IMR-90 (cell line): ENCODE measurements around the gene MSH3.

ENCODE experiments used
- BHLHE40 ChIP-seq: fragments of 150-350 bp; IDR thresholded peaks from 2 replicates; pipeline ENCODE4 v1.6.1; 2016; ENCODE audit warnings: mild to moderate bottlenecking, low read depth, low read length
- CHD1 ChIP-seq: IDR thresholded peaks from 2 replicates; pipeline ENCODE4 v1.6.1; 2012; ENCODE audit warnings: low read depth, low read length, improper control_type of control experiment
- CTCF ChIP-seq: conservative IDR thresholded peaks from 2 replicates; pipeline ENCODE4 v1.5.1; 2012; ENCODE audit warnings: mild to moderate bottlenecking, low read depth, low read length, improper control_type of control experiment
- ELK1 ChIP-seq: fragments of 150-350 bp; IDR thresholded peaks from 2 replicates; pipeline ENCODE4 v1.6.1; 2016; ENCODE audit warnings: low read depth, mild to moderate bottlenecking, low read length, moderate library complexity, borderline replicate concordance
- FOS ChIP-seq: fragments of 150-350 bp; IDR thresholded peaks from 2 replicates; pipeline ENCODE4 v1.6.1; 2016; ENCODE audit warnings: low read depth, low read length
- MAFK ChIP-seq: IDR thresholded peaks from 2 replicates; pipeline ENCODE4 v1.6.1; 2012; ENCODE audit warnings: low read depth, low read length, improper control_type of control experiment
- MAZ ChIP-seq: IDR thresholded peaks from 2 replicates; pipeline ENCODE4 v1.6.1; 2012; ENCODE audit warnings: low read depth, mild to moderate bottlenecking, low read length, improper control_type of control experiment, moderate library complexity, borderline replicate concordance
- MXI1 ChIP-seq: IDR thresholded peaks from 2 replicates; pipeline ENCODE4 v1.6.1; 2012; ENCODE audit warnings: low read depth, mild to moderate bottlenecking, low read length, moderate library complexity, borderline replicate concordance
- POLR2A ChIP-seq: IDR thresholded peaks from 2 replicates; pipeline ENCODE4 v1.6.1; 2012; ENCODE audit warnings: mild to moderate bottlenecking, low read depth, low read length
- RAD21 ChIP-seq: IDR thresholded peaks from 2 replicates; pipeline ENCODE4 v1.6.1; 2012; ENCODE audit warnings: low read length, improper control_type of control experiment
- RCOR1 ChIP-seq: IDR thresholded peaks from 2 replicates; pipeline ENCODE4 v1.6.1; 2012; ENCODE audit warnings: mild to moderate bottlenecking, low read length, improper control_type of control experiment; ENCODE audit not compliant: insufficient replicate concordance
- RFX5 ChIP-seq: IDR thresholded peaks from 2 replicates; pipeline ENCODE4 v1.8.0; 2012; ENCODE audit warnings: low read depth, mild to moderate bottlenecking, low read length, moderate library complexity
- SMC3 ChIP-seq: fragments of 150-350 bp; IDR thresholded peaks from 2 replicates; pipeline ENCODE4 v1.6.1; 2016; ENCODE audit warnings: low read depth, mild to moderate bottlenecking, antibody characterized with exemption, low read length, moderate library complexity
- TF ChIP-seq, protein P1 (sequence below): fragments of 150-350 bp; IDR thresholded peaks from 2 replicates; pipeline ENCODE4 v1.6.1; 2017; ENCODE audit warnings: mild to moderate bottlenecking, antibody characterized with exemption, low read length, low read depth

DNA sequence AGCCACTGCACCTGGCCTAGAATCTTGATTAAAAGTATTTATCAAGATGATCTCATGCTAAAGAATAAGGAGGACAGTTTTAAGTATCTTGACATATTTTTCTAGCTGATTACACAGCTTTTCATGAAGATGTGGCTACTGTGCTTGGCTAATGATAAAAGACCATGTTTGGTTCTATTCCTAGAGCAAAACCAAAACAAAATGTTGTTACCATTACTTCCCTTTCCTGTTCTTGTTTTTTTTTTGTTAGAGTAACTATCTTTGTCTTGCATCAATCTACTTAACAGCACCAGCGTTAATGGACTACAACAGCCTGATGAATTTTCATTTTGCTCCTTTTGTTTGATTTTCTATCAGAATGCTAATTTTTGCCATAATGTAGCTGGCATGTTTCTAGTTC lies 86.5 kb downstream of the MSH3 start:
- no peak for TF ChIP-seq POLR2A
- TF ChIP-seq CTCF: no peak
- TF ChIP-seq RAD21: no peak
- no peak for TF ChIP-seq MAFK
- TF ChIP-seq, protein P1, sequence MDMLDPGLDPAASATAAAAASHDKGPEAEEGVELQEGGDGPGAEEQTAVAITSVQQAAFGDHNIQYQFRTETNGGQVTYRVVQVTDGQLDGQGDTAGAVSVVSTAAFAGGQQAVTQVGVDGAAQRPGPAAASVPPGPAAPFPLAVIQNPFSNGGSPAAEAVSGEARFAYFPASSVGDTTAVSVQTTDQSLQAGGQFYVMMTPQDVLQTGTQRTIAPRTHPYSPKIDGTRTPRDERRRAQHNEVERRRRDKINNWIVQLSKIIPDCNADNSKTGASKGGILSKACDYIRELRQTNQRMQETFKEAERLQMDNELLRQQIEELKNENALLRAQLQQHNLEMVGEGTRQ: no peak
- no peak for TF ChIP-seq CHD1
- TF ChIP-seq FOS: no peak
- TF ChIP-seq RFX5: no peak
- TF ChIP-seq MAZ: no peak
- no peak for TF ChIP-seq SMC3
- TF ChIP-seq BHLHE40: no peak
- no peak for TF ChIP-seq ELK1
- no peak for TF ChIP-seq MXI1
- no peak for TF ChIP-seq RCOR1
